HCT116 (cell line): Measurements from ENCODE around the gene SNPH. TPM values are rescaled to one million over a fixed set of nuclear protein-coding genes. Genes with fewer than 3 reads are reported as not detected.

Experiments
- ATAC-seq: fragments of 200-7000 bp; cut with Tn5 transposase; 2 replicates; pipeline ENCODE4 v1.9.1; 2020; ENCODE audit warnings: mild to moderate bottlenecking, moderate library complexity
- BruUV-seq: library from RNA; stranded (reverse); fragments of 400-500 nt; replicated peaks from 2 replicates; lab custom pipeline; 2021; lab: Mats Ljungman, UMichigan
- CTCF ChIA-PET: fragments of 300-600 bp; sonication (Branson Sonifier 250); formaldehyde crosslinking; loops from one replicate; lab custom pipeline; 2021; ENCODE audit warnings: antibody characterized with exemption; lab: Charles Lee
- POLR2A ChIA-PET: fragments of 300-600, 350-600 bp; sonication (Branson Sonifier 250); formaldehyde crosslinking; loops from one replicate; lab custom pipeline; 2021; ENCODE audit warnings: antibody characterized with exemption; lab: Charles Lee
- RAD21 ChIA-PET, 2 experiments: fragments of 300-600 bp; sonication (Branson Sonifier 250); formaldehyde crosslinking; loops; one replicate each; lab custom pipeline; 2023; ENCODE audit warnings: low total read pairs in 2 of 2; ENCODE audit not compliant: uncharacterized antibody in 2 of 2, unreplicated experiment in 2 of 2, low non-redundant PET in 1 of 2; lab: Charles Lee
- DNase-seq: peaks from one replicate; pipeline ENCODE4 v3.0.0-alpha.2; 2010; ENCODE audit warnings: low read depth, low spot score
- H2AFZ ChIP-seq: fragments of 200-600 bp; shearing (Covaris generic), sonication (generic); 2 replicates; pipeline ENCODE4 v1.6.1; 2017; ENCODE audit warnings: low read depth, mixed run types, mixed read lengths, antibody characterized with exemption, low read length; ENCODE audit not compliant: poor library complexity, severe bottlenecking
- H3K27ac ChIP-seq: 2 replicates; pipeline ENCODE4 v1.5.1; 2012; ENCODE audit warnings: low read depth, low read length
- H3K27me3 ChIP-seq: fragments of 200-600 bp; sonication (generic); 2 replicates; pipeline ENCODE4 v1.6.1; 2016; ENCODE audit warnings: mixed run types, low read length, mixed read lengths; ENCODE audit not compliant: insufficient read depth
- H3K36me3 ChIP-seq, 2 experiments: fragments of 200-500 bp in 1 of 2; fragments of 200-600 bp in 1 of 2; sonication (Bioruptor generic) in 1 of 2; sonication (generic) in 1 of 2; 2 replicates each; pipeline versions ENCODE4 v1.5.1 to v1.6.1; 2014 to 2016; ENCODE audit warnings: low read length in 2 of 2, inconsistent platforms in 1 of 2, mixed read lengths in 1 of 2, mixed run types in 1 of 2; ENCODE audit not compliant: insufficient read depth in 2 of 2, control insufficient read depth in 1 of 2
- H3K4me1 ChIP-seq, 2 experiments: fragments of 200-600 bp in 1 of 2; sonication (generic) in 1 of 2; 2 replicates each; pipeline versions ENCODE4 v1.5.1 to v1.6.1; 2012 to 2017; ENCODE audit warnings: low read length in 2 of 2, inconsistent platforms in 1 of 2, mild to moderate bottlenecking in 1 of 2, mixed read lengths in 1 of 2, mixed run types in 1 of 2, moderate library complexity in 1 of 2; ENCODE audit not compliant: insufficient read depth in 2 of 2, control insufficient read depth in 1 of 2
- H3K4me2 ChIP-seq: fragments of 200-600 bp; sonication (generic); 2 replicates; pipeline ENCODE4 v1.6.1; 2017; ENCODE audit warnings: mixed run types, low read length, mixed read lengths
- H3K4me3 ChIP-seq, 2 experiments: fragments of 200-600 bp in 1 of 2; sonication (generic) in 1 of 2; replicated peaks in 1 of 2; 2 replicates each; pipeline ENCODE4 v1.5.1; 2011 to 2016; ENCODE audit warnings: low read length in 2 of 2, control low read depth in 1 of 2, low read depth in 1 of 2, mild to moderate bottlenecking in 1 of 2, mixed read lengths in 1 of 2, mixed run types in 1 of 2
- H3K79me2 ChIP-seq: fragments of 200-600 bp; sonication (generic); 2 replicates; pipeline ENCODE4 v1.6.1; 2017; ENCODE audit warnings: mild to moderate bottlenecking, mixed run types, low read length, moderate library complexity, mixed read lengths; ENCODE audit not compliant: insufficient read depth
- H3K9ac ChIP-seq: fragments of 200-600 bp; sonication (generic); 2 replicates; pipeline ENCODE4 v1.6.1; 2016; ENCODE audit warnings: low read length, mixed read lengths
- H3K9me2 ChIP-seq: fragments of 200-600 bp; sonication (generic), shearing (Covaris generic); 2 replicates; pipeline ENCODE4 v1.6.1; 2017; ENCODE audit warnings: mixed run types, mild to moderate bottlenecking, moderate library complexity; ENCODE audit not compliant: insufficient read depth
- H3K9me3 ChIP-seq, 2 experiments: fragments of 200-500 bp in 1 of 2; fragments of 200-600 bp in 1 of 2; sonication (Bioruptor generic) in 1 of 2; sonication (generic) in 1 of 2; 2 replicates each; pipeline ENCODE4 v1.6.1; 2014 to 2017; ENCODE audit warnings: low read length in 2 of 2, mixed read lengths in 2 of 2, inconsistent platforms in 1 of 2, low read depth in 1 of 2, mild to moderate bottlenecking in 1 of 2, mixed run types in 1 of 2, moderate library complexity in 1 of 2; ENCODE audit not compliant: control insufficient read depth in 1 of 2, insufficient read depth in 1 of 2
- H4K20me1 ChIP-seq: fragments of 200-600 bp; sonication (generic), shearing (Covaris generic); 2 replicates; pipeline ENCODE4 v1.6.1; 2017; ENCODE audit warnings: mixed run types, mild to moderate bottlenecking, moderate library complexity; ENCODE audit not compliant: insufficient read depth
- FOSL1 ChIP-seq: IDR thresholded peaks from 2 replicates; pipeline ENCODE4 v1.6.1; 2012; ENCODE audit warnings: low read depth
- JUND ChIP-seq: IDR thresholded peaks from 2 replicates; pipeline ENCODE4 v1.6.1; 2012
- POLR2AphosphoS5 ChIP-seq: IDR thresholded peaks from 2 replicates; pipeline ENCODE4 v1.6.1; 2011; ENCODE audit warnings: mild to moderate bottlenecking, low read depth, low read length, moderate library complexity
- REST ChIP-seq: IDR thresholded peaks from 2 replicates; pipeline ENCODE4 v1.6.1; 2012; ENCODE audit warnings: low read depth
- SP1 ChIP-seq: IDR thresholded peaks from 2 replicates; pipeline ENCODE4 v1.6.1; 2012; ENCODE audit warnings: low read depth
- TCF7L2 ChIP-seq: IDR thresholded peaks from 2 replicates; pipeline ENCODE4 v1.7.0; 2011; ENCODE audit warnings: borderline replicate concordance, inconsistent platforms; ENCODE audit not compliant: insufficient read depth, insufficient read length; ENCODE audit errors: extremely low read depth
- YY1 ChIP-seq: IDR thresholded peaks from 2 replicates; pipeline ENCODE4 v1.6.1; 2011; ENCODE audit warnings: low read length, low read depth, moderate library complexity, mild to moderate bottlenecking; ENCODE audit not compliant: insufficient replicate concordance; ENCODE audit errors: extremely low read depth
- intact Hi-C: fragments of 100-400 bp; cut with micrococcal nuclease; formaldehyde crosslinking; loops from 2 replicates; pipeline ENCODE4 v1.10.0; 2022
- total RNA-seq: library from RNA; stranded (reverse); gene quantifications from one replicate; pipeline ENCODE4 v1.2.1, GENCODE V29; 2021; ENCODE audit not compliant: unreplicated experiment
- TF ChIP-seq, protein P1 (sequence below): IDR thresholded peaks from 2 replicates; pipeline ENCODE4 v1.6.1; 2012
- TF ChIP-seq, protein P2 (sequence below), 3 experiments: fragments of 200-600 bp in 1 of 3; sonication (generic) in 1 of 3; IDR thresholded peaks in 2 of 3; conservative IDR thresholded peaks in 1 of 3; 2 replicates each; pipeline ENCODE4 v1.5.1; 2012 to 2017; ENCODE audit warnings: low read depth in 2 of 3, low read length in 2 of 3, antibody characterized with exemption in 1 of 3, borderline replicate concordance in 1 of 3, control low read depth in 1 of 3, mild to moderate bottlenecking in 1 of 3, mixed read lengths in 1 of 3, mixed run types in 1 of 3, moderate library complexity in 1 of 3; ENCODE audit not compliant: insufficient read depth in 1 of 3

Gene SNPH
- total RNA-seq, 1 experiment from 2014 or later = 3.2 TPM

DNA sequence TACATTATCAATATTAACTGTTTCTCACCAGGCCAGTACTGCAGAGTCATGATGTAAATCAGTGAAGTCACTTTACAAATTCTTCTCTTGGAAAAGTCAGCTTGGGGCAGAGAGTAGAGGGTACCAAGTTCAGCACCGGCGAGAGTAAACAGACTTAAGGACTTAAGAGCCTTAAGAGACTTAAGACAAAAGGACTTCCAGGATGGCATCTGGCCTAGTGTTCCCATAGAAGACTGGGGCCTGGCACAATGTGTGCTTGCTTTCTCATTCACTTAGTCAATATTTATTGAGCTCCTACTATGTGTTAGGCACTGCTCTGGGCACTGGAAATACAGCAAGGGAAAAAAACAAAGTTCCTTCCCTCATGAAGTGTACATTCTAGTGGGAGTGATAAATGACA is 1.4 kb upstream of the SNPH start:
- BruUV-seq = no TSS peak
- ATAC-seq (no peak), DNase-seq (no peak)
- peak overlapping the region; percentile 44 for H2AFZ ChIP-seq
- H3K4me1 ChIP-seq = peaks cover 6 to 21% of the 10 kb centered on the region in 2 experiments; a peak in 3 of 4 replicates
- no peaks in the 10 kb centered on the region for H3K79me2 ChIP-seq
- no peaks in the 10 kb centered on the region for H3K9me3 ChIP-seq
- CTCF ChIA-PET = no interaction called here
- H3K4me3 ChIP-seq = no peak overlapping the region
- intact Hi-C loops = no loop called here
- peak overlapping the region; percentile 75; the same call in 1 of the 2 replicates for H3K4me2 ChIP-seq
- H3K36me3 ChIP-seq = no peaks in the 10 kb centered on the region
- POLR2A ChIA-PET = no interaction called here
- H3K27ac ChIP-seq = no peak overlapping the region
- H3K27me3 ChIP-seq = no peaks in the 10 kb centered on the region
- no peak overlapping the region for H3K9ac ChIP-seq
- H3K9me2 ChIP-seq = no peaks in the 10 kb centered on the region; the same call in 1 of the 2 replicates
- no peaks in the 10 kb centered on the region for H4K20me1 ChIP-seq
- RAD21 ChIA-PET = no interaction called here
- no peak for TF ChIP-seq POLR2AphosphoS5
- TF ChIP-seq JUND = no peak
- no peak for TF ChIP-seq REST
- TF ChIP-seq, protein P1, sequence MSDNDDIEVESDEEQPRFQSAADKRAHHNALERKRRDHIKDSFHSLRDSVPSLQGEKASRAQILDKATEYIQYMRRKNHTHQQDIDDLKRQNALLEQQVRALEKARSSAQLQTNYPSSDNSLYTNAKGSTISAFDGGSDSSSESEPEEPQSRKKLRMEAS = no peak
- TF ChIP-seq FOSL1 = no peak
- TF ChIP-seq, protein P2, sequence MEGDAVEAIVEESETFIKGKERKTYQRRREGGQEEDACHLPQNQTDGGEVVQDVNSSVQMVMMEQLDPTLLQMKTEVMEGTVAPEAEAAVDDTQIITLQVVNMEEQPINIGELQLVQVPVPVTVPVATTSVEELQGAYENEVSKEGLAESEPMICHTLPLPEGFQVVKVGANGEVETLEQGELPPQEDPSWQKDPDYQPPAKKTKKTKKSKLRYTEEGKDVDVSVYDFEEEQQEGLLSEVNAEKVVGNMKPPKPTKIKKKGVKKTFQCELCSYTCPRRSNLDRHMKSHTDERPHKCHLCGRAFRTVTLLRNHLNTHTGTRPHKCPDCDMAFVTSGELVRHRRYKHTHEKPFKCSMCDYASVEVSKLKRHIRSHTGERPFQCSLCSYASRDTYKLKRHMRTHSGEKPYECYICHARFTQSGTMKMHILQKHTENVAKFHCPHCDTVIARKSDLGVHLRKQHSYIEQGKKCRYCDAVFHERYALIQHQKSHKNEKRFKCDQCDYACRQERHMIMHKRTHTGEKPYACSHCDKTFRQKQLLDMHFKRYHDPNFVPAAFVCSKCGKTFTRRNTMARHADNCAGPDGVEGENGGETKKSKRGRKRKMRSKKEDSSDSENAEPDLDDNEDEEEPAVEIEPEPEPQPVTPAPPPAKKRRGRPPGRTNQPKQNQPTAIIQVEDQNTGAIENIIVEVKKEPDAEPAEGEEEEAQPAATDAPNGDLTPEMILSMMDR (IDR thresholded peaks at IDR 0.05 in 2 of 3, conservative IDR thresholded peaks at IDR 0.05 in 1 of 3; ENCODE audit: borderline replicate concordance in 1 of 3, insufficient read depth in 1 of 3, low read depth in 2 of 3, low read length in 2 of 3) = no peak
- TF ChIP-seq SP1 = no peak
- TF ChIP-seq TCF7L2 = no peak
- no peak for TF ChIP-seq YY1
- TF ChIP-seq, all 23 proteins: peak for 0
